ENCODE results near the gene CRMP1. TPM values are rescaled to one million over a fixed set of nuclear protein-coding genes. Genes with fewer than 3 reads are reported as not detected.

CRMP1 gene
- total RNA-seq, 3 donors from 2014 or later = 0.44 to 1.6 (median 1.3) TPM

DNA sequence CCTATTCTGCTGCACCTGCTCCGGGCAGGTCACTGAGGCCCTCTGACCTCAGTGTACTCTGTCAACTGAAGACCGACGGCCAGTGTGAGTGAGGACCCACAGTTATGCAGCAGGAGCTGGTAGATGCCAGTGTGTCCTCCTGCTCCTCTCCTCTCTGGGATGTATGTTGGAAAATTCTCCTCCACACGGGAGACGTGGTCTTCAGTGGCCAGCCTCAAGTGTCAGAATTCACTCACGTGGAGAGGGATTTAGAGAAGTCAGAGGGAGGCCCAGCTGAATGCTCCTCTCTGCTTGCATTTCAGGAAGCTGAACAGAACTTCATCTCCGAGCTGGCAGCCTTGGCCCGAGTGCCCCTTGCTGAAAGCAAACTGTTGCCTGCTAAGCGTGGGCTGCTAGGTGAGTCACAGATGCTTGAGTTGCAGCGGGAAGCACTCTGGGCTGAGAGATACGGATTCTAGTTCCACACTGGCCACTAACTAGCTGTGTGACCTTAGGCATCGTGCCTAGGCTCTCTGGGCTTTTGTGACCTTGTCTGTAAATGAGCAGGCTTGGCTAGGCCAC, 83.6 kb downstream of the CRMP1 start:
- DNase-seq (ENCODE audit: low spot score in 2 of 2) = no peak
- Histone ChIP-seq H3K9me3 (peaks cover 0 to 12% of the 10 kb centered on the region in 2 donors), H3K27ac (no peak overlapping the region), H3K4me1 (no peaks in the 10 kb centered on the region), H3K36me3 (peaks cover 16% of the 10 kb centered on the region), H3K27me3 (no peaks in the 10 kb centered on the region), H3K4me3 (no peak overlapping the region)
- intact Hi-C loops (cut with DNase I; ENCODE audit: low total_unique reads) = no loop called here
- TF ChIP-seq POLR2A (IDR thresholded peaks at IDR 0.05) (no peak), POLR2AphosphoS5 (IDR thresholded peaks at IDR 0.05) (no peak)
- TF ChIP-seq, protein P1, sequence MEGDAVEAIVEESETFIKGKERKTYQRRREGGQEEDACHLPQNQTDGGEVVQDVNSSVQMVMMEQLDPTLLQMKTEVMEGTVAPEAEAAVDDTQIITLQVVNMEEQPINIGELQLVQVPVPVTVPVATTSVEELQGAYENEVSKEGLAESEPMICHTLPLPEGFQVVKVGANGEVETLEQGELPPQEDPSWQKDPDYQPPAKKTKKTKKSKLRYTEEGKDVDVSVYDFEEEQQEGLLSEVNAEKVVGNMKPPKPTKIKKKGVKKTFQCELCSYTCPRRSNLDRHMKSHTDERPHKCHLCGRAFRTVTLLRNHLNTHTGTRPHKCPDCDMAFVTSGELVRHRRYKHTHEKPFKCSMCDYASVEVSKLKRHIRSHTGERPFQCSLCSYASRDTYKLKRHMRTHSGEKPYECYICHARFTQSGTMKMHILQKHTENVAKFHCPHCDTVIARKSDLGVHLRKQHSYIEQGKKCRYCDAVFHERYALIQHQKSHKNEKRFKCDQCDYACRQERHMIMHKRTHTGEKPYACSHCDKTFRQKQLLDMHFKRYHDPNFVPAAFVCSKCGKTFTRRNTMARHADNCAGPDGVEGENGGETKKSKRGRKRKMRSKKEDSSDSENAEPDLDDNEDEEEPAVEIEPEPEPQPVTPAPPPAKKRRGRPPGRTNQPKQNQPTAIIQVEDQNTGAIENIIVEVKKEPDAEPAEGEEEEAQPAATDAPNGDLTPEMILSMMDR (IDR thresholded peaks at IDR 0.05) = no peak

GRCh38 chr4:5808081-5808741, 84.7 kb downstream of the CRMP1 start:
- no peaks in the 10 kb centered on the region for H3K27me3 ChIP-seq
- no peak overlapping the region for H3K27ac ChIP-seq
- intact Hi-C loops (cut with DNase I; ENCODE audit: low total_unique reads) = no loop called here
- peaks cover 16% of the 10 kb centered on the region for H3K36me3 ChIP-seq
- no peak for DNase-seq (ENCODE audit: low spot score in 2 of 2)
- peaks cover 0 to 12% of the 10 kb centered on the region in 2 donors for H3K9me3 ChIP-seq
- no peaks in the 10 kb centered on the region for H3K4me1 ChIP-seq
- TF ChIP-seq POLR2AphosphoS5 (IDR thresholded peaks at IDR 0.05) (no peak), POLR2A (IDR thresholded peaks at IDR 0.05) (no peak)
- TF ChIP-seq, protein P1 (IDR thresholded peaks at IDR 0.05) = no peak
- H3K4me3 ChIP-seq = no peak overlapping the region

- DNase-seq (ENCODE audit: low spot score in 2 of 2) = no peak
- Histone ChIP-seq H3K4me3 (no peak overlapping the region), H3K4me1 (no peaks in the 10 kb centered on the region), H3K36me3 (peaks cover 10% of the 10 kb centered on the region), H3K27ac (no peak overlapping the region), H3K9me3 (peaks cover 0 to 10% of the 10 kb centered on the region in 2 donors), H3K27me3 (no peaks in the 10 kb centered on the region)
- no peak for TF ChIP-seq POLR2A (IDR thresholded peaks at IDR 0.05)
- TF ChIP-seq, protein P1 (IDR thresholded peaks at IDR 0.05) = no peak
- intact Hi-C loops (cut with DNase I; ENCODE audit: low total_unique reads) = no loop called here
Observed at GRCh38 chr4:5805270-5805669, 87.6 kb downstream of the CRMP1 start.

- intact Hi-C loops (cut with DNase I; ENCODE audit: low total_unique reads) = no loop called here
- no peak overlapping the region for H3K27ac ChIP-seq
- H3K9me3 ChIP-seq = peaks cover 0 to 4% of the 10 kb centered on the region in 2 donors
- TF ChIP-seq, protein P1 (IDR thresholded peaks at IDR 0.05) = no peak
- TF ChIP-seq POLR2A (IDR thresholded peaks at IDR 0.05) = no peak
- TF ChIP-seq POLR2AphosphoS5 (IDR thresholded peaks at IDR 0.05) = no peak
- H3K36me3 ChIP-seq = peaks cover 4% of the 10 kb centered on the region
- no peak for DNase-seq (ENCODE audit: low spot score in 2 of 2)
- no peaks in the 10 kb centered on the region for H3K4me1 ChIP-seq
- no peak overlapping the region for H3K4me3 ChIP-seq
- H3K27me3 ChIP-seq = no peaks in the 10 kb centered on the region
Observed at GRCh38 chr4:5804656-5805055, 88.2 kb downstream of the CRMP1 start.

- H3K9me3 ChIP-seq = no peaks in the 10 kb centered on the region
- no peaks in the 10 kb centered on the region for H3K27me3 ChIP-seq
- H3K4me3 ChIP-seq = no peak overlapping the region
- no peak overlapping the region for H3K27ac ChIP-seq
- TF ChIP-seq, protein P1 (IDR thresholded peaks at IDR 0.05) = no peak
- TF ChIP-seq POLR2AphosphoS5 (IDR thresholded peaks at IDR 0.05) (no peak), POLR2A (IDR thresholded peaks at IDR 0.05) (no peak)
- H3K4me1 ChIP-seq = no peaks in the 10 kb centered on the region
- intact Hi-C loops (cut with DNase I; ENCODE audit: low total_unique reads) = no loop called here
- DNase-seq (ENCODE audit: low spot score in 2 of 2) = no peak
- H3K36me3 ChIP-seq = no peaks in the 10 kb centered on the region
Observed at GRCh38 chr4:5802565-5802964, 90.3 kb downstream of the CRMP1 start.

Data from breast epithelium (tissue), 4 donors.